Mucosa of descending colon (tissue), 3 donors: ENCODE results near the gene TIAL1. TPM values are rescaled to one million over a fixed set of nuclear protein-coding genes. Genes with fewer than 3 reads are reported as not detected.
A peak's percentile ranks its signal among the peaks of the same experiment; 100 is the strongest.

ENCODE experiments used
- ATAC-seq: fragments of 200-7000 bp; cut with Tn5 transposase; one replicate; pipeline ENCODE4 v1.9.1; 2020; ENCODE audit warnings: mild to moderate bottlenecking, moderate library complexity
- DNase-seq, 3 donors: peaks; one replicate each; pipeline ENCODE4 v3.0.0-alpha.2; 2020
- H3K36me3 ChIP-seq: fragments of 200-600 bp; one replicate; pipeline ENCODE4 v1.8.0; 2021; ENCODE audit warnings: low read depth, mild to moderate bottlenecking
- H3K4me1 ChIP-seq: fragments of 200-600 bp; one replicate; pipeline ENCODE4 v1.8.0; 2021; ENCODE audit warnings: low read depth, mild to moderate bottlenecking
- H3K4me3 ChIP-seq: fragments of 200-600 bp; one replicate; pipeline ENCODE4 v1.8.0; 2021; ENCODE audit warnings: mild to moderate bottlenecking
- H3K9me3 ChIP-seq: fragments of 200-600 bp; one replicate; pipeline ENCODE4 v1.8.0; 2021; ENCODE audit warnings: mild to moderate bottlenecking
- CTCF ChIP-seq: fragments of 200-600 bp; IDR thresholded peaks from one replicate; pipeline ENCODE4 v1.8.0; 2022; ENCODE audit warnings: antibody characterized with exemption, mild to moderate bottlenecking
- intact Hi-C, 2 donors: fragments of 100-400 bp; cut with DNase I in 1 of 2; cut with micrococcal nuclease in 1 of 2; formaldehyde crosslinking; loops; one replicate each; pipeline versions ENCODE4 v1.11.0 to v1.11.1; 2022; cut with DNase I, micrococcal nuclease
- total RNA-seq, 3 donors: library from RNA; stranded (reverse); fragmentation: NEBNext Ultra II Directional in 2 of 3; extraction: Animal tissue kit (Norgen Biotek cat#: 25700) in 2 of 3; gene quantifications; one replicate each; pipeline versions ENCODE4 v1.2.1 to v1.2.4, GENCODE V29; 2021 to 2023
- donor health status: DM: no; HTN: no; CAD: no; lungs with moderate emphysema.
- donor health status: DM: no; HTN: no; CAD: no.
- donor health status: DM: no; HTN: yes; CAD: no.

The TIAL1 gene
- total RNA-seq, 3 donors from 2014 or later = 85.6 to 122 (median 101) TPM

GRCh38 chr10:119542357-119542987, 54.3 kb downstream of the TIAL1 start, which contains the start of gene RGS10:
RGS10 (minus strand) TSS chr10:119542719; CDS start chr10:119542638, 81 bp downstream.
- no peak for TF ChIP-seq CTCF
- ATAC-seq (peak; percentile 92), DNase-seq (peak; percentile 87 to 92 (median 91))
- Histone ChIP-seq H3K4me1 (peaks cover 11% of the 10 kb centered on the region), H3K36me3 (no peaks in the 10 kb centered on the region), H3K9me3 (no peaks in the 10 kb centered on the region), H3K4me3 (peak within 1 kb of the TSS; percentile 31)
- intact Hi-C loops = no loop called here

GRCh38 chr10:119541459-119542356, 55.1 kb downstream of the TIAL1 start:
- DNase-seq (peak; percentile 37 to 67 (median 64)), ATAC-seq (peak; percentile 2)
- intact Hi-C loops = no loop called here
- H3K4me3 ChIP-seq = peak overlapping the region; percentile 31
- no peak for TF ChIP-seq CTCF
- H3K4me1 ChIP-seq = peaks cover 14% of the 10 kb centered on the region
- no peaks in the 10 kb centered on the region for H3K36me3 ChIP-seq
- no peaks in the 10 kb centered on the region for H3K9me3 ChIP-seq

- Histone ChIP-seq H3K36me3 (no peaks in the 10 kb centered on the region), H3K9me3 (no peaks in the 10 kb centered on the region), H3K4me1 (peaks cover 20% of the 10 kb centered on the region), H3K4me3 (no peak overlapping the region)
- TF ChIP-seq CTCF = no peak
- intact Hi-C loops = no loop called here
- ATAC-seq (no peak), DNase-seq (no peak)
These were observed 55.7 kb downstream of the TIAL1 start for GRCh38 chr10:119541046-119541445.

DNA sequence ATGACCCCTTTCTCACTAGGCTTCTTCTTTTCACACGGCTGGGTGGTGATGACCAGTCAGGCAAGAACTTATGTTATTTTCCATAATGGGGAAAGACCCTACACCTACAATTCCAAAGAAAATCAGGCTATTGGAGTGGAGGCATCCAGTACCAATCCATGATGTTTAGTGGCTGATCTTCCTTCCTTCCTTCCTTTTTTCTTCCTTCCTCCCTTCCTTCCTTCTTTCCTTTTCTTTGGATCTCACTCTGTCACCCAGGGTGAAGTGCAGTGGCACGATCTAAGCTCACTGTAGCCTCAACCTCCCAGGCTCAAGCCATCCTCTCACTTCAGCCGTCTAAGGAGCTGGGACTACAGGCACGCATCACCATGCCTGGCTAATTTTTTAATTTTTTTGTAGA, 56.7 kb downstream of the TIAL1 start:
- Histone ChIP-seq H3K4me1 (peaks cover 25% of the 10 kb centered on the region), H3K36me3 (no peaks in the 10 kb centered on the region)
- intact Hi-C loops = no loop called here

GRCh38 chr10:119539359-119539825, 57.4 kb downstream of the TIAL1 start:
- Histone ChIP-seq H3K9me3 (no peaks in the 10 kb centered on the region), H3K36me3 (no peaks in the 10 kb centered on the region), H3K4me3 (no peak overlapping the region), H3K4me1 (peaks cover 25% of the 10 kb centered on the region)
- DNase-seq (no peak), ATAC-seq (no peak)
- intact Hi-C loops = no loop called here
- no peak for TF ChIP-seq CTCF

More for the DNA sequence above, 56.7 kb downstream of the TIAL1 start:
- TF ChIP-seq CTCF = no peak
- no peak for ATAC-seq
- Histone ChIP-seq H3K9me3 (no peaks in the 10 kb centered on the region), H3K4me3 (no peak overlapping the region)
- no peak for DNase-seq
